Measurements from ENCODE around the gene RASAL3.

RASAL3 gene

DNA sequence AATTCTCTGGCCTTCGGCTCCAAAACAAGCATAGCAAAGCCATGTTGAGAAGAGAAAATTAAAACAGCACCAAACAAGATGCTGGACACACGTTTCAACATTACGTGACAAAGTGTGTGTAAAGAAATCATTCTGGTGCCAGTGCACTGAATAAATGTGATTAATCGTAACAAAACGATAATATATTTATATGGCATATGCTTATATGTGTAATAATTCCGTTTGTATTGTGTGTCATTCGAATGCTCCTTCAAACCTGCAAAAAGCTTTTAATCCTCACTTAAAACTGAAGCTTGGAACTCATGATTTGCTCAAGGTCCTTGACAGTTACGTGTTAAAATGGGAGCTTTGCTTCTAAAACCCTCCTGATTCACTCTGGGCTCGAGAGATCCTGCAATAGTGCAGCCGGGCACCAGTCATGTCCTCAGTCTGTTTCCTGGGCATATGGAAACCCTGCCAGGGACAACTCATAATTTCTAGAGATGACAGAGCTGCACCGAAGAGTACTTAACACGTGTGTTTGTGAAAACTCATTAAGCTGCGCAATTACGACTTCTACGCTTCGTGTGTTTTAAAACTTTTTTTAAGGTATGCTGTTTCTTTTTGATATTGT, 44.8 kb downstream of the RASAL3 start:
- Histone ChIP-seq H3K4me3 (ENCODE audit: severe bottlenecking) (peak overlapping the region; percentile 78), H3K27me3 (ENCODE audit: insufficient read depth, poor library complexity, severe bottlenecking) (no peaks in the 10 kb centered on the region), H3K27ac (ENCODE audit: poor library complexity, severe bottlenecking) (peak overlapping the region; percentile 8), H3K36me3 (ENCODE audit: low read depth) (peaks cover 40% of the 10 kb centered on the region), H3K9me3 (ENCODE audit: severe bottlenecking) (peaks cover 4% of the 10 kb centered on the region), H3K4me1 (ENCODE audit: insufficient read depth, poor library complexity, severe bottlenecking) (no peaks in the 10 kb centered on the region)
- no peak for DNase-seq (ENCODE audit: low spot score)
- TF ChIP-seq CTCF (IDR thresholded peaks at IDR 0.05; ENCODE audit: poor library complexity, severe bottlenecking): peak; percentile 45
- no peak for ATAC-seq (ENCODE audit: low read depth)

GRCh38 chr19:15418579-15419412, 45.5 kb downstream of the RASAL3 start, which contains the start of gene AKAP8L:
TSS of gene AKAP8L (minus strand) at chr19:15418988. CDS start at chr19:15418923, 65 bp downstream.
- Histone ChIP-seq H3K9me3 (ENCODE audit: severe bottlenecking) (peaks cover 4% of the 10 kb centered on the region), H3K4me1 (ENCODE audit: insufficient read depth, poor library complexity, severe bottlenecking) (no peaks in the 10 kb centered on the region), H3K27ac (ENCODE audit: poor library complexity, severe bottlenecking) (peak within 1 kb of the TSS; percentile 51), H3K36me3 (ENCODE audit: low read depth) (peaks cover 32% of the 10 kb centered on the region), H3K27me3 (ENCODE audit: insufficient read depth, poor library complexity, severe bottlenecking) (no peaks in the 10 kb centered on the region), H3K4me3 (ENCODE audit: severe bottlenecking) (peak within 1 kb of the TSS; percentile 78)
- TF ChIP-seq CTCF (IDR thresholded peaks at IDR 0.05; ENCODE audit: poor library complexity, severe bottlenecking): peak; percentile 75
- DNase-seq (ENCODE audit: low spot score): peak; percentile 99
- ATAC-seq (ENCODE audit: low read depth): peak; percentile 96

GRCh38 chr19:15418231-15418578, 46.1 kb downstream of the RASAL3 start:
- peak overlapping the region; percentile 51 for H3K27ac ChIP-seq (ENCODE audit: poor library complexity, severe bottlenecking)
- ATAC-seq (ENCODE audit: low read depth) (no peak), DNase-seq (ENCODE audit: low spot score) (no peak)
- H3K4me3 ChIP-seq (ENCODE audit: severe bottlenecking): peak overlapping the region; percentile 78
- no peaks in the 10 kb centered on the region for H3K4me1 ChIP-seq (ENCODE audit: insufficient read depth, poor library complexity, severe bottlenecking)
- H3K27me3 ChIP-seq (ENCODE audit: insufficient read depth, poor library complexity, severe bottlenecking): no peaks in the 10 kb centered on the region
- peaks cover 1% of the 10 kb centered on the region for H3K9me3 ChIP-seq (ENCODE audit: severe bottlenecking)
- peaks cover 27% of the 10 kb centered on the region for H3K36me3 ChIP-seq (ENCODE audit: low read depth)
- TF ChIP-seq CTCF (IDR thresholded peaks at IDR 0.05; ENCODE audit: poor library complexity, severe bottlenecking): no peak

DNA sequence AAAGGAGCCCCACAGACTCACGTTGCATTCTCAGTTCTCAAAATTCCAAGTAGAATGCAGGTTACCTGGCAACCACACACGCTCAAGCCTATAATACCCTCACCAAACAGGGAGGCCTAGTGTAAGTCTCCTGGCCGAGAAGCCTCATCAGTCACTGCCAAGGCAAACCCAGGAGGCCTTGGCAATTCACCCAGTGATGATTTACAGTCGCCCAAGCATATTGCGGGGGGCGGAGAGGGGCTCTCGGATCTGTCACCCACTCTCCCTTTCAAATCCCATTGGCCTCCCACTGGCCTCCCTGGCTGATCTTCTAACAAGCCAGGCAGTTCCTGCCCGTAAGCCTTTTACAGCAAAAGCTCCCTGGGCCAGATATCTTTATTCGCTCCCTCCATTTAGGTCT, 46.6 kb downstream of the RASAL3 start:
- Histone ChIP-seq H3K9me3 (ENCODE audit: severe bottlenecking) (no peaks in the 10 kb centered on the region), H3K36me3 (ENCODE audit: low read depth) (peaks cover 28% of the 10 kb centered on the region), H3K27me3 (ENCODE audit: insufficient read depth, poor library complexity, severe bottlenecking) (no peaks in the 10 kb centered on the region), H3K4me3 (ENCODE audit: severe bottlenecking) (peak overlapping the region; percentile 78), H3K4me1 (ENCODE audit: insufficient read depth, poor library complexity, severe bottlenecking) (no peaks in the 10 kb centered on the region), H3K27ac (ENCODE audit: poor library complexity, severe bottlenecking) (peak overlapping the region; percentile 51)
- no peak for ATAC-seq (ENCODE audit: low read depth)
- no peak for DNase-seq (ENCODE audit: low spot score)
- no peak for TF ChIP-seq CTCF (IDR thresholded peaks at IDR 0.05; ENCODE audit: poor library complexity, severe bottlenecking)

Measured in RWPE2 (cell line).